H9 (cell line): ENCODE results near the gene PUS10. TPM values are rescaled to one million over a fixed set of nuclear protein-coding genes. Genes with fewer than 3 reads are reported as not detected.

Experiments used
- DNase-seq: peaks from one replicate; pipeline ENCODE4 v3.0.0-alpha.2; 2017
- H2AFZ ChIP-seq: one replicate; pipeline ENCODE4 v1.6.1; 2013; ENCODE audit warnings: mild to moderate bottlenecking, low read length, control low read depth, moderate library complexity
- H2AK5ac ChIP-seq: 2 replicates; pipeline ENCODE4 v1.6.1; 2013; ENCODE audit warnings: low read length, control low read depth, mixed read lengths; ENCODE audit not compliant: insufficient read length
- H2BK120ac ChIP-seq: one replicate; pipeline ENCODE4 v1.6.1; 2013; ENCODE audit warnings: low read depth, mild to moderate bottlenecking, low read length, control low read depth, inconsistent platforms; ENCODE audit not compliant: poor library complexity, severe bottlenecking
- H2BK12ac ChIP-seq: 2 replicates; pipeline ENCODE4 v1.6.1; 2013; ENCODE audit warnings: low read length, control low read depth, mixed read lengths, low read depth; ENCODE audit not compliant: insufficient read length
- H2BK15ac ChIP-seq: 2 replicates; pipeline ENCODE4 v1.6.1; 2013; ENCODE audit warnings: low read depth, low read length, control low read depth
- H2BK20ac ChIP-seq: one replicate; pipeline ENCODE4 v1.6.1; 2013; ENCODE audit warnings: low read depth, mild to moderate bottlenecking, low read length, control low read depth, inconsistent platforms; ENCODE audit not compliant: poor library complexity, severe bottlenecking
- H2BK5ac ChIP-seq: 2 replicates; pipeline ENCODE4 v1.6.1; 2013; ENCODE audit warnings: low read length, control low read depth, mixed read lengths; ENCODE audit not compliant: insufficient read length
- H3K14ac ChIP-seq: 2 replicates; pipeline ENCODE4 v1.6.1; 2013; ENCODE audit warnings: low read length, control low read depth; ENCODE audit not compliant: insufficient read depth
- H3K18ac ChIP-seq: 2 replicates; pipeline ENCODE4 v1.6.1; 2013; ENCODE audit warnings: low read depth, mild to moderate bottlenecking, mixed read lengths, low read length, control low read depth; ENCODE audit not compliant: insufficient read length
- H3K23ac ChIP-seq: 2 replicates; pipeline ENCODE4 v1.6.1; 2013; ENCODE audit warnings: low read length, control low read depth, mixed read lengths, low read depth; ENCODE audit not compliant: insufficient read length
- H3K23me2 ChIP-seq: 2 replicates; pipeline ENCODE4 v1.6.1; 2013; ENCODE audit warnings: low read depth, mild to moderate bottlenecking, mixed read lengths, low read length, control low read depth; ENCODE audit not compliant: insufficient read length, poor library complexity, severe bottlenecking
- H3K27ac ChIP-seq: 2 replicates; pipeline ENCODE4 v1.5.1; 2013; ENCODE audit warnings: low read length, control low read depth, mixed read lengths, low read depth; ENCODE audit not compliant: insufficient read length
- H3K27me3 ChIP-seq: 2 replicates; pipeline ENCODE4 v1.6.1; 2013; ENCODE audit warnings: low read length, control low read depth, inconsistent platforms; ENCODE audit not compliant: insufficient read depth
- H3K4ac ChIP-seq: 2 replicates; pipeline ENCODE4 v1.6.1; 2013; ENCODE audit warnings: low read depth, mild to moderate bottlenecking, control low read depth, inconsistent platforms, low read length, moderate library complexity
- H3K4me1 ChIP-seq: 2 replicates; pipeline ENCODE4 v1.6.1; 2013; ENCODE audit warnings: low read length, control low read depth, inconsistent platforms; ENCODE audit not compliant: insufficient read depth
- H3K4me2 ChIP-seq: 2 replicates; pipeline ENCODE4 v1.6.1; 2013; ENCODE audit warnings: low read length, control low read depth, mixed read lengths; ENCODE audit not compliant: insufficient read length, insufficient read depth
- H3K56ac ChIP-seq: 2 replicates; pipeline ENCODE4 v1.6.1; 2013; ENCODE audit warnings: low read depth, mild to moderate bottlenecking, mixed read lengths, low read length, control low read depth; ENCODE audit not compliant: insufficient read length
- H3K79me1 ChIP-seq: 2 replicates; pipeline ENCODE4 v1.6.1; 2013; ENCODE audit warnings: low read depth, mild to moderate bottlenecking, moderate library complexity, low read length, control low read depth, inconsistent platforms; ENCODE audit not compliant: insufficient read depth, poor library complexity, severe bottlenecking
- H3K79me2 ChIP-seq: 2 replicates; pipeline ENCODE4 v1.6.1; 2013; ENCODE audit warnings: low read length, control low read depth, inconsistent platforms; ENCODE audit not compliant: insufficient read depth
- H3K9ac ChIP-seq: 2 replicates; pipeline ENCODE4 v1.6.1; 2013; ENCODE audit warnings: low read length, control low read depth, mixed read lengths; ENCODE audit not compliant: insufficient read length; ENCODE audit errors: extremely low read depth
- H3K9me3 ChIP-seq: one replicate; pipeline ENCODE4 v1.6.1; 2013; ENCODE audit warnings: low read depth, low read length, inconsistent platforms; ENCODE audit not compliant: control insufficient read depth
- H3T11ph ChIP-seq: one replicate; pipeline ENCODE4 v1.6.1; 2013; ENCODE audit warnings: mild to moderate bottlenecking, low read length, control low read depth, inconsistent platforms
- H4K20me1 ChIP-seq: one replicate; pipeline ENCODE4 v1.6.1; 2013; ENCODE audit not compliant: control insufficient read depth, insufficient read length, insufficient read depth
- H4K5ac ChIP-seq: 2 replicates; pipeline ENCODE4 v1.6.1; 2013; ENCODE audit warnings: low read depth, mild to moderate bottlenecking, mixed read lengths, low read length, control low read depth; ENCODE audit not compliant: insufficient read length
- H4K8ac ChIP-seq: replicated peaks from 2 replicates; pipeline ENCODE4 v1.6.1; 2013; ENCODE audit warnings: low read length, control low read depth, mixed read lengths, low read depth; ENCODE audit not compliant: insufficient read length
- H4K91ac ChIP-seq: 2 replicates; pipeline ENCODE4 v1.6.1; 2013; ENCODE audit warnings: low read depth, mild to moderate bottlenecking, moderate library complexity, mixed read lengths, low read length, control low read depth; ENCODE audit not compliant: insufficient read length
- H3K27ac Mint-ChIP-seq, 3 experiments: 2 replicates in 2 of 3; 3 replicates in 1 of 3; pipeline ENCODE4 v1.8.0; 2020 to 2021; ENCODE audit warnings: mixed read lengths in 3 of 3, mild to moderate bottlenecking in 1 of 3, moderate library complexity in 1 of 3
- H3K27me3 Mint-ChIP-seq: 2 replicates; pipeline ENCODE4 v1.8.0; 2021; ENCODE audit warnings: low read depth, mild to moderate bottlenecking, moderate library complexity, mixed read lengths
- H3K36me3 Mint-ChIP-seq, 3 experiments: 2 replicates in 2 of 3; 3 replicates in 1 of 3; pipeline ENCODE4 v1.8.0; 2020 to 2021; ENCODE audit warnings: low read depth in 3 of 3, mixed read lengths in 3 of 3; ENCODE audit not compliant: insufficient read depth in 1 of 3
- H3K4me1 Mint-ChIP-seq, 2 experiments: 2 replicates each; pipeline ENCODE4 v1.8.0; 2020; ENCODE audit warnings: mixed read lengths in 2 of 2
- H3K4me3 Mint-ChIP-seq, 2 experiments: 2 replicates in 1 of 2; 3 replicates in 1 of 2; pipeline ENCODE4 v1.8.0; 2020 to 2021; ENCODE audit warnings: mild to moderate bottlenecking in 2 of 2, mixed read lengths in 2 of 2, moderate library complexity in 1 of 2
- H3K9me3 Mint-ChIP-seq, 2 experiments: 2 replicates in 1 of 2; 3 replicates in 1 of 2; pipeline ENCODE4 v1.8.0; 2020; ENCODE audit warnings: mild to moderate bottlenecking in 2 of 2, mixed read lengths in 2 of 2, moderate library complexity in 1 of 2
- WGBS: extraction: QIAGEN DNeasy Blood & Tissue Kit; methylation state at CpG from one replicate; pipeline ENCODE4 v1.1.7; 2013; ENCODE audit warnings: missing lambda C conversion rate, low lambda C conversion rate, mixed read lengths; ENCODE audit not compliant: insufficient read length; ENCODE audit errors: extremely low coverage; 5-methylcytosine and 5-hydroxymethylcytosine counted together
- total RNA-seq: library from RNA; stranded (reverse); gene quantifications from 2 replicates; pipeline ENCODE4 v1.2.1, GENCODE V29; 2021
- TF ChIP-seq, protein P1 (sequence below): fragments of 200-600 bp; sonication (generic); conservative IDR thresholded peaks from 3 replicates; pipeline ENCODE4 v1.8.0; 2021; ENCODE audit warnings: antibody characterized with exemption, mild to moderate bottlenecking

Gene PUS10
- total RNA-seq, 1 experiment from 2014 or later, result 2.3 TPM

GRCh38 chr2:60966507-60967405 is 51.3 kb downstream of the PUS10 start:
- Mint-ChIP-seq H3K4me1 (peaks cover 3 to 9% of the 10 kb centered on the region in 2 experiments; a peak in 3 of 4 replicates), H3K9me3 (no peaks in the 10 kb centered on the region), H3K4me3 (no peak overlapping the region), H3K27me3 (no peaks in the 10 kb centered on the region), H3K36me3 (no peaks in the 10 kb centered on the region), H3K27ac (no peak overlapping the region)
- no CpG with 5 or more reads among the region's 1 CpG for WGBS
- H3K23me2 ChIP-seq, result no peaks in the 10 kb centered on the region
- H3K56ac ChIP-seq, result no peak overlapping the region
- no peak overlapping the region for H4K8ac ChIP-seq
- H2BK20ac ChIP-seq, result no peak overlapping the region
- H4K91ac ChIP-seq, result no peak overlapping the region
- no peak overlapping the region for H2BK5ac ChIP-seq
- H3T11ph ChIP-seq, result no peak overlapping the region
- H3K23ac ChIP-seq, result no peak overlapping the region
- no peaks in the 10 kb centered on the region for H3K79me2 ChIP-seq
- H3K4me1 ChIP-seq, result no peaks in the 10 kb centered on the region; the same call in 1 of the 2 replicates
- H3K18ac ChIP-seq, result no peak overlapping the region
- H3K27ac ChIP-seq, result no peak overlapping the region
- TF ChIP-seq, protein P1, sequence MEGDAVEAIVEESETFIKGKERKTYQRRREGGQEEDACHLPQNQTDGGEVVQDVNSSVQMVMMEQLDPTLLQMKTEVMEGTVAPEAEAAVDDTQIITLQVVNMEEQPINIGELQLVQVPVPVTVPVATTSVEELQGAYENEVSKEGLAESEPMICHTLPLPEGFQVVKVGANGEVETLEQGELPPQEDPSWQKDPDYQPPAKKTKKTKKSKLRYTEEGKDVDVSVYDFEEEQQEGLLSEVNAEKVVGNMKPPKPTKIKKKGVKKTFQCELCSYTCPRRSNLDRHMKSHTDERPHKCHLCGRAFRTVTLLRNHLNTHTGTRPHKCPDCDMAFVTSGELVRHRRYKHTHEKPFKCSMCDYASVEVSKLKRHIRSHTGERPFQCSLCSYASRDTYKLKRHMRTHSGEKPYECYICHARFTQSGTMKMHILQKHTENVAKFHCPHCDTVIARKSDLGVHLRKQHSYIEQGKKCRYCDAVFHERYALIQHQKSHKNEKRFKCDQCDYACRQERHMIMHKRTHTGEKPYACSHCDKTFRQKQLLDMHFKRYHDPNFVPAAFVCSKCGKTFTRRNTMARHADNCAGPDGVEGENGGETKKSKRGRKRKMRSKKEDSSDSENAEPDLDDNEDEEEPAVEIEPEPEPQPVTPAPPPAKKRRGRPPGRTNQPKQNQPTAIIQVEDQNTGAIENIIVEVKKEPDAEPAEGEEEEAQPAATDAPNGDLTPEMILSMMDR, result no peak
- H3K9me3 ChIP-seq, result no peaks in the 10 kb centered on the region
- DNase-seq, result no peak
- no peak overlapping the region for H3K4ac ChIP-seq
- H3K4me2 ChIP-seq, result no peak overlapping the region
- H2AFZ ChIP-seq, result no peak overlapping the region
- no peak overlapping the region for H2BK120ac ChIP-seq
- no peak overlapping the region for H4K5ac ChIP-seq
- H3K14ac ChIP-seq, result no peak overlapping the region
- H4K20me1 ChIP-seq, result no peaks in the 10 kb centered on the region
- no peak overlapping the region for H2AK5ac ChIP-seq
- H3K9ac ChIP-seq, result no peak overlapping the region
- H3K79me1 ChIP-seq, result no peaks in the 10 kb centered on the region
- no peak overlapping the region for H2BK12ac ChIP-seq
- no peaks in the 10 kb centered on the region for H3K27me3 ChIP-seq
- no peak overlapping the region for H2BK15ac ChIP-seq
